GM12878 (cell line): ENCODE measurements around the gene SRXN1. TPM values are rescaled to one million over a fixed set of nuclear protein-coding genes. Genes with fewer than 3 reads are reported as not detected.

Experiments used
- CBX3 ChIP-seq: fragments of 200-600 bp; sonication (generic); IDR thresholded peaks from 2 replicates; pipeline ENCODE4 v1.6.1; 2016; ENCODE audit warnings: low read depth, borderline replicate concordance
- CBX5 ChIP-seq: sonication (generic); IDR thresholded peaks from 2 replicates; pipeline ENCODE4 v1.6.1; 2016; ENCODE audit warnings: low read depth, moderate library complexity, mild to moderate bottlenecking, inconsistent platforms
- ESRRA ChIP-seq: IDR thresholded peaks from 2 replicates; pipeline ENCODE4 v1.6.1; 2012; ENCODE audit warnings: mild to moderate bottlenecking, low read length, improper control_type of control experiment
- FOS ChIP-seq: IDR thresholded peaks from 3 replicates; pipeline ENCODE4 v1.6.1; 2011; ENCODE audit warnings: borderline replicate concordance; ENCODE audit not compliant: insufficient read length; ENCODE audit errors: extremely low read depth
- HCFC1 ChIP-seq: fragments of 150-350 bp; IDR thresholded peaks from 2 replicates; pipeline ENCODE4 v1.6.1; 2014; ENCODE audit warnings: low read length
- HDAC6 ChIP-seq: fragments of 200-600 bp; sonication (generic); IDR thresholded peaks from one replicate; pipeline ENCODE4 v1.8.0; 2017; ENCODE audit warnings: antibody characterized with exemption; ENCODE audit not compliant: unreplicated experiment
- NKRF ChIP-seq: fragments of 450-650 bp; conservative IDR thresholded peaks from 2 replicates; pipeline ENCODE4 v1.6.1; 2017; ENCODE audit warnings: mild to moderate bottlenecking, moderate library complexity
- PAX5 ChIP-seq: IDR thresholded peaks from 2 replicates; pipeline ENCODE4 v1.6.1; 2011; ENCODE audit warnings: low read depth, low read length, borderline replicate concordance
- POLR2AphosphoS5 ChIP-seq: IDR thresholded peaks from 2 replicates; pipeline ENCODE4 v1.6.1; 2011; ENCODE audit warnings: mild to moderate bottlenecking, low read length, inconsistent platforms
- PRDM15 ChIP-seq: fragments of 450-650 bp; formaldehyde crosslinking; IDR thresholded peaks from 2 replicates; pipeline ENCODE4 v1.4.0; 2020; ENCODE audit warnings: mild to moderate bottlenecking, moderate library complexity
- SRF ChIP-seq, 2 experiments: IDR thresholded peaks; 2 replicates each; pipeline ENCODE4 v1.6.1; 2011; ENCODE audit warnings: low read depth in 2 of 2, low read length in 2 of 2, mild to moderate bottlenecking in 1 of 2, moderate library complexity in 1 of 2
- TCF7 ChIP-seq: IDR thresholded peaks from 2 replicates; pipeline ENCODE4 v1.6.1; 2014; ENCODE audit warnings: antibody characterized with exemption, borderline replicate concordance
- ZNF687 ChIP-seq: fragments of 450-650 bp; IDR thresholded peaks from 2 replicates; pipeline ENCODE4 v1.6.1; 2017; ENCODE audit warnings: mild to moderate bottlenecking, moderate library complexity
- polyA plus RNA-seq, 11 experiments: library from polyadenylated mRNA; depleted of rRNA in 4 of 11; unstranded in 6 of 11; stranded (reverse) in 5 of 11; fragments of >200 nt; fragmentation: Nextera tagmentation in 4 of 11; fragmentation: Illumina TruSeq in 1 of 11; extraction: Ambion mirVana in 4 of 11; extraction: Trizol in 1 of 11; gene quantifications; 1 replicate in 1 of 11; 2 replicates in 10 of 11; pipeline versions ENCODE4 v1.2.1 to v1.2.3, GENCODE V29; 2011 to 2016; ENCODE audit warnings: inconsistent platforms in 2 of 11, missing spikeins in 2 of 11, low read depth in 1 of 11
- total RNA-seq, 4 experiments: library from RNA; depleted of rRNA in 3 of 4; stranded (reverse); fragments of >200 nt in 3 of 4; fragmentation: Illumina TruSeq in 1 of 4; extraction: Trizol in 1 of 4; gene quantifications; 2 replicates each; pipeline versions ENCODE4 v1.2.1 to v1.2.3, GENCODE V29; 2013 to 2021

The SRXN1 gene
- total and polyA plus RNA-seq, 10 of the 15 experiments (the other 5 are each of a cell fraction or from before 2014, with no cell fraction given), result 4.1 to 20.5 (median 15.6) TPM

GRCh38 chr20:688809-689212 lies 35.8 kb upstream of the SRXN1 start (continued):
- TF ChIP-seq PAX5 (no peak), HCFC1 (no peak), ZNF687 (no peak), NKRF (no peak), SRF (IDR thresholded peaks at IDR 0.05; ENCODE audit: low read depth in 2 of 2, low read length in 2 of 2) (no peak), ESRRA (no peak), CBX5 (no peak), FOS (no peak), CBX3 (no peak), HDAC6 (no peak), POLR2AphosphoS5 (no peak), PRDM15 (CRISPR knock-in tag) (no peak), TCF7 (no peak)
- TF ChIP-seq, all 136 proteins: peak for 0
